Measurements from ENCODE around the gene WDR77. TPM values are rescaled to one million over a fixed set of nuclear protein-coding genes. Genes with fewer than 3 reads are reported as not detected.
A peak's percentile ranks its signal among the peaks of the same experiment; 100 is the strongest.

Gene WDR77
- total and polyA plus RNA-seq, 2 of the 13 experiments (the other 11 are each of a cell fraction or from before 2014, with no cell fraction given) = 90.6 to 108 TPM

GRCh38 chr1:111417755-111418154 lies 31.3 kb downstream of the WDR77 start (continued):
- TF ChIP-seq TIGD3 (CRISPR knock-in tag; IDR thresholded peaks at IDR 0.05; ENCODE audit: borderline replicate concordance) (no peak), HDAC2 (CRISPR knock-in tag; IDR thresholded peaks at IDR 0.05) (peak; percentile 69), SOX5 (CRISPR knock-in tag; IDR thresholded peaks at IDR 0.05; ENCODE audit: borderline replicate concordance) (peak; percentile 60; the same call in 1 of the 2 replicates), NR2F2 (IDR thresholded peaks at IDR 0.05; ENCODE audit: borderline replicate concordance, low read depth) (peak; percentile 50; the same call in 1 of the 2 replicates), ZNF350 (CRISPR knock-in tag; IDR thresholded peaks at IDR 0.05; ENCODE audit: borderline replicate concordance, low read depth) (no peak), REL (CRISPR knock-in tag; conservative IDR thresholded peaks at IDR 0.05) (no peak), ZFP41 (CRISPR knock-in tag; IDR thresholded peaks at IDR 0.05; ENCODE audit: borderline replicate concordance) (no peak), ZNF329 (CRISPR knock-in tag; IDR thresholded peaks at IDR 0.05; ENCODE audit: low read depth) (no peak), IRF1 (CRISPR knock-in tag; IDR thresholded peaks at IDR 0.05; ENCODE audit: low read depth) (no peak), KAT7 (CRISPR knock-in tag; IDR thresholded peaks at IDR 0.05; ENCODE audit: borderline replicate concordance) (no peak; the same call in 1 of the 2 replicates), GMEB2 (CRISPR knock-in tag; IDR thresholded peaks at IDR 0.05; ENCODE audit: low read depth) (no peak), BORCS8-MEF2B (CRISPR knock-in tag; IDR thresholded peaks at IDR 0.05) (no peak), RFX3 (CRISPR knock-in tag; IDR thresholded peaks at IDR 0.05) (no peak), MYC (CRISPR knock-in tag; IDR thresholded peaks at IDR 0.05; ENCODE audit: borderline replicate concordance) (no peak), SP2 (CRISPR knock-in tag; IDR thresholded peaks at IDR 0.05) (no peak), SRSF9 (IDR thresholded peaks at IDR 0.05; ENCODE audit: borderline replicate concordance, insufficient read depth, low read depth, low read length, poor library complexity, severe bottlenecking) (no peak), SNAPC2 (CRISPR knock-in tag; IDR thresholded peaks at IDR 0.05) (no peak), NR0B2 (CRISPR knock-in tag; IDR thresholded peaks at IDR 0.05) (no peak), GPBP1L1 (CRISPR knock-in tag; IDR thresholded peaks at IDR 0.05) (no peak), FOXP4 (CRISPR knock-in tag; IDR thresholded peaks at IDR 0.05) (peak; percentile 87), CREB3 (CRISPR knock-in tag; IDR thresholded peaks at IDR 0.05) (no peak), SRF (IDR thresholded peaks at IDR 0.05; ENCODE audit: low read depth, low read length) (no peak)

Measured in HepG2 (cell line).